Right renal pelvis (tissue), 4 donors: Measurements from ENCODE around the gene ERLIN1. TPM values are rescaled to one million over a fixed set of nuclear protein-coding genes. Genes with fewer than 3 reads are reported as not detected.

Source experiments
- DNase-seq, 4 donors: peaks; one replicate each; pipeline ENCODE4 v3.0.0-alpha.2; 2013; ENCODE audit warnings: low read depth in 4 of 4, low spot score in 3 of 4, missing footprints in 1 of 4
- polyA plus RNA-seq, 4 donors: library from polyadenylated mRNA; unstranded; fragments of 120-200 nt; gene quantifications; one replicate each; pipeline ENCODE4 v1.2.1, GENCODE V29; 2013; ENCODE audit not compliant: insufficient read length in 4 of 4

ERLIN1 gene
- polyA plus RNA-seq: 10 to 100 TPM; 50.2 to 62.6 (median 54.3) TPM

GRCh38 chr10:100185364-100186252, at the start of gene ERLIN1:
ERLIN1 (minus strand) TSS chr10:100186029; CDS start chr10:100185626, 403 bp downstream.
- peak; percentile 87 to 90 (median 89) for DNase-seq

DNA sequence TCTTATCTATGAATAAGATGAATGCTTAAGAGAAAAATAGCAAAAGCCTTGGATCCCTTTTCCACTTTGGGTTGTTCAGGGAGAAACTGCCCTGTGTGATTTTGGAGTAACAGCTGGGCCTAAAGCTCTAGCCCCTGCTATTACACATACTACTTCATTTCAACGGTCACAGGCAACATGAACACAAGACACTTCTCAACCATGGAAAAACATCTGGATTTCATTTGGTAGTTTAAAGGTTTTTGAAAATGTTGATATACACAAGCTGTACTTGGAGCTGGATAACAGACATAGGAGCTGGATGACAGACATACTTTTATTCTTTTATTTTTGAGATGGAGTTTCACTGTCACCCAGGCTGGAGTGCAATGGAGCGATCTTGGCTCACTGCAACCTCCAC, 46.3 kb upstream of the ERLIN1 start:
- DNase-seq: no peak

DNA sequence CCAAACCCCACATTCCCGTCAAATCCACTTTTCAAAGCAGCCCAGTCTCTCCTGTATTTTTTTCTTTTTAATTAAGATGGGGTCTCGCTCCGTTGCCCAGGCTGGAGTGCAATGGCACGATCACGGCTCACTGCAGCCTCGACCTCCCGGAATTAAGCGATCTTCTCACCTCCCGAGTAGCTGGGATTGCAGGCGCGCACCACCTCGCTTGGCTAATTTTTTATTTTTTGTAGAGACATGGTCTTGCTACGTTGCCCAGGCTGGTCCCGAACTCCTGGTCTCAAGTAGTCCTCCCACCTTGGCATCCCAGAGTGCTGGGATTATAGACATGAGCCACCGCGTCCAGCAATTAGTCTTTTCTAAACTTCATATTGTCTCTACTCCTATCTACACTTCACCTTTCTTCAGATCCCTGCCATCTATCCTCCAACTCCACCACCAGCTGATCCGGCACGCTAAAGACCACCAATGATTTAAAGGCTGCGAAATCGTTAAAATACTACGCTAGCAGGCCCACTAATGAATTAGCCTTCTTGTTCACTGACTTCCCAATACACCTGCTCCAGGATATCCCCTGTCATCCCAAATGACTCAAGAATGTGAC, 44.1 kb upstream of the ERLIN1 start:
- no peak for DNase-seq

DNA sequence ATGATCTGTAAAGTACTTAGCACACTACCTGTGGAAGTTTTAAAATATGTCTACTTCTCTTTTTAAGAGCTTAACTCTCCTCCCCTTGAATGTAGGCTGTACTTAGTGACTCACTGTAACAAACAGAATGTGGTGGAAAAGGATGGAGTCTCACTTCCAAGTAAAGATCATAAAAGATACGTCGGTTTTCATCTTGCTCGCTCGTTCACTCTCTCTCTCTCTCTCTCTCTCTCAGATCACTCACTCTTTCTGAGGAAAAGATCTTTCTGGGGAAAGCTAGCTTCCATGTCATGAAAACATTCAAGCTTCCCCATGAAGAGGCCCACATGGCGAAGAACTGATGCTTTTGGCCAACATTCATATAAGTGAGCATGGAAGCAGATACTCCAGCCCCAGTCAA, 38.0 kb upstream of the ERLIN1 start:
- no peak for DNase-seq

DNA sequence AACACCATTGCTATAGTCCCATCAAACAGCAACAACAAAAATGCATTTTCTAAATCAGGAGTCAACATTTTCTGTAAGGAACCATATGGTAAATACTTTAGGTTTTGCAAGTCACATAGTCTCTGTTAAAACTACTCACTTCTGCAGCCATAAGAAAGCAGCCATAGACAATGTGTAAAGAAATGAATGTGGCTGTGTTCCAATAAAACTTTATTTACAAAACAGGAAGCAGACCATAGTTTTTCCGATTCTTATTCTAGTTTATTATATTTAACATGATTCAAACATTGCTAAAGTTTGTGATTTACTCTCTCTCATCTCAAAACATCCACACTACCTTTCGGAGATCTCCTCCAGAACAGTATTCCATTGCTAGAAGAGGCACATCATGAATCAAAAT, 36.7 kb upstream of the ERLIN1 start:
- no peak for DNase-seq

- no peak for DNase-seq
Measured at GRCh38 chr10:100216006-100216405, 30.2 kb upstream of the ERLIN1 start.

GRCh38 chr10:100209303-100209702, 23.5 kb upstream of the ERLIN1 start:
- DNase-seq: no peak

GRCh38 chr10:100208276-100208675, 22.4 kb upstream of the ERLIN1 start:
- no peak for DNase-seq

DNA sequence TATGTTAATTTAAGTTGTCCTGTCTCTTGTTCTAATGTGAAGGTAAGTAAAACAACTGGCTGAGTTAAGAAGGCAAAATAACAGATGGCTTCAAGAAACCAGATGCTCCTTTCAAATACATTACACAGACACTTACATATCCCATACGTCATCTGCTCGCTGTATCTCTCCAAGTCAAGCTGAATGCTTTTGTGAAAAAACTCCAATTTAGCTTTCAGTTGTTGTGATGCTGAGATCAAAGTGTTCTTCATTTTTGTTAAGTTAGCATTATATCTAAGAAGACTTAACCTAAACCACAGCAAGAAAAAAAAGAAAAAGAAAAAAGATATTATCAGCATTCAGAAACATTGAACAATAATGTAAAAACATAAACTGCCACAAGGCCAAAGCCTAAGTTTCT, 18.5 kb upstream of the ERLIN1 start:
- DNase-seq: no peak

DNA sequence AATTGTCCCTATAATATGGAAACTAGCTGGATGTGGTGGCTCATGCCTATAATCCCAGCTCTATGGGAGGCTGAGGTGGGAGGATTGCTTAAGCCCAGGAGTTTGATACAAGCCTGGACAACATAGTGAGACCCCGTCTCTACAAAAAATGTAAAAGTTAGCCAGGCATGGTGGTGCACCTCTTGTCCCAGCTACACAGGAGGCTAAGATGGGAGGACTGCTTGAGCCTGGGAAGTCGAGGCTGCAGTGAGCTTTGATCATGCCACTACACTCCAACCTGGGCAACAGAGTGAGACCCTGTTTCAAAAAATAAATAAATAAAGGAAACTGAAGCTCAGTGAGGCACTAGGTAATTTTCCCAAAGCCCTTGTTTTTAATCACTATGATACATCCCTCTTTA, 15.7 kb upstream of the ERLIN1 start:
- DNase-seq: no peak

DNA sequence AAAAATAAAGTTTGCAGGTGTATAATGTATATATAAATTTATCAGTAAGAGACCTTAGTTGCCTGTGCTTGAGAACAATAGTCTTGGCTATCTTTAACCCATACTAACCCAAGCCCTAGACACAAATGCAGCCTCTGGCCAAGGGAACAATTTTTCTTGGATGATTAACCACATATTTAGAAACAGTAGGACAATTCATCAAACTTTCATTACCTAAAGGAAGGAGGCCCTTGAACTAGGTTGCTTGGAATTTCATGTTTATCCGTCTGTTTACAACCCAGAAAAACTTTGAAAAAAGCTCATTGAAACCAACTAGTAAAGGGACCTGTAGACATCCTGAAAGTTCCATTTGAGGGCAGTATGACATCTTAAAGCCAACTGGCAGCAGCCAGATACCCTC, 8.9 kb upstream of the ERLIN1 start:
- no peak for DNase-seq

GRCh38 chr10:100192350-100192749, 6.5 kb upstream of the ERLIN1 start:
- DNase-seq: no peak

GRCh38 chr10:100186253-100187212, 704 bp upstream of the ERLIN1 start:
- DNase-seq: no peak

- DNase-seq: peak in 2 of 4 donors; percentile 17 to 18
Measured at GRCh38 chr10:100184840-100185239, 989 bp downstream of the ERLIN1 start.

DNA sequence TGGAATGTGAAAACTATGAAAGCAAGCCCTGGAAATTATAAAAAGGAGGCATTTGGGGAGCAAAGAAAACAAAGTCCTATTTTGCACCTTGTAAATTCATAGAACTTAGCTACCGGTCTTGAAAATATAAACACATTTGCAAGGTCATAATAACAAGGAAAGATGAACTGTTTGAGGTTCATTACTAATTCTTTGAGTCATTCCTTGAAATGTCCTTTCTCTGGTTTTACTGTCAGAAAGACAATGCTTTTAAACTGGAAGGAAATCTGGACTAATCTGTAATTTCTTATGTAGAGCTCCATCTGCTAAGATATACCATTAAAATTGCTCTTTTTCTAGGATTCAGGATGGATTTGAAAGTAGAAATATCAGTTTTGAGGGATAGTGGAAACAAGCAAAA, 1.4 kb downstream of the ERLIN1 start:
- no peak for DNase-seq

DNA sequence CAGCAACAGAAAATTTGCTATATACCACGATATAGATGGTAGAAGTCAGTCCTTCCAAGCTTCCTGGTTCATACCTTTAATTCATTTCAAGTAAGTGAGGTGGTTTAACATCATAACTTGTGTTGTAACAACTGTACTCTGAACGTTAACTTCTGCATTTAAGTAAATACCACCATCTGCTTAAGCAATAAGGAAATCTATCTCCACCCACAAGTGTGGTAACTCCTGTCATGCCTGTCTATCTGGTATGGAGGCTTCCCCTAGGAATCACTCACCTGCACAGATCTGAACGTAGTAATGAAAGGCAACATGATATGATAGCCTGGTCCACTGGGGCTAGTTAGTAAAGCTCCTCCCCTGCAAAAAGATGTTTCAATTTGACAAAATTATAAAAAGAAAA, 2.3 kb downstream of the ERLIN1 start:
- no peak for DNase-seq

DNA sequence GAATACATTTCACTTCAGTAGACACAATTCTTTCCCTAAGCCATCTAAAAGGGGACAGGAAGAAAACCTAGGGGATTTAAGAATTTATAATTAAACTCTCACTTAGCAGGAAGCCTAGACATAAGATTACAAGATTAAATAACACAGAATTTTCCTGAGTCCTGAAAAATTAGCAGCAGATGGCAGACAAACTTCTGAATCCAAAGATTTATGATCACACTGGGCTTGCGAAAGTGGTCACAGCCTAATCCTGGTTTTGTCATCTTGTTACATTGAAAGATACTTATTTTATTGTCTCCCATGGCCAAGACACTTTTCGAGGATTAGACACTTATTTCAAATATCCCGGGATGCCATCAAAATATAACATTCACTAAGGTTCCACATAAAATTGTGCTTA, 2.9 kb downstream of the ERLIN1 start:
- no peak for DNase-seq

GRCh38 chr10:100182281-100182680, 3.5 kb downstream of the ERLIN1 start:
- no peak for DNase-seq

DNA sequence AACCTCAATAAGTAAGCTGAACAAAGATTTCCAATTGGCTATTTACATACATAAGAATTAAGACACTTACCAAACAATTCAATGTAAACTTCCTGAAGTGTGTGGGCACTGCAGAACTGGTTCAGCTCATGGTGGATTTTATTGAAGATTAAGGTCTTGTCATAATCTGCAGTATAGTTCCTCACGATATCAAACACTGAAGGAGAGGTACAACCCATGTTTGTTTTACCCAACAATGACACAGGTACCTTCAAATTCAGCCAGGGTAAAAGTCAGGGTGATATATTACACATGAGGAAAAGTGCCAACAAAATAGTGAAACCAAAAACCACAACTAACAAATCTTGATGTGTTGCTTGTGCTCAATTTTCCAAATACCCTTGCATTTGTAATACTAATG, 10.0 kb downstream of the ERLIN1 start:
- DNase-seq: no peak

GRCh38 chr10:100174699-100175677, 10.8 kb downstream of the ERLIN1 start:
- no peak for DNase-seq
